Thoracic aorta (tissue), 2 donors: ENCODE measurements around the gene DENND1B. TPM values are rescaled to one million over a fixed set of nuclear protein-coding genes. Genes with fewer than 3 reads are reported as not detected.

Experiments
- ATAC-seq: fragments of 150-250 bp; one replicate; pipeline ENCODE4 v1.8.0; 2017; ENCODE audit warnings: low read depth; ENCODE audit not compliant: insufficient number of reproducible peaks, low FRiP score
- DNase-seq: peaks from one replicate; pipeline ENCODE4 v3.0.0-alpha.2; 2020; ENCODE audit warnings: low spot score
- H3K27ac ChIP-seq, 2 donors: fragments of 200-600 bp; sonication (generic); 1 replicate in 1 of 2; 2 replicates in 1 of 2; pipeline ENCODE4 v1.5.1; 2016; ENCODE audit warnings: mild to moderate bottlenecking in 2 of 2, moderate library complexity in 2 of 2
- H3K27me3 ChIP-seq: fragments of 200-600 bp; sonication (generic); replicated peaks from 2 replicates; pipeline ENCODE4 v1.6.0; 2016; ENCODE audit warnings: mild to moderate bottlenecking; ENCODE audit not compliant: insufficient read depth
- H3K36me3 ChIP-seq: fragments of 200-600 bp; sonication (generic); one replicate; pipeline ENCODE4 v1.5.1; 2016
- H3K4me1 ChIP-seq, 2 donors: fragments of 200-600 bp; sonication (generic); 1 replicate in 1 of 2; 2 replicates in 1 of 2; pipeline versions ENCODE4 v1.5.1 to v1.6.0; 2016; ENCODE audit warnings: low read depth in 2 of 2, mild to moderate bottlenecking in 1 of 2; ENCODE audit not compliant: control insufficient read depth in 1 of 2
- H3K4me3 ChIP-seq: fragments of 200-600 bp; sonication (generic); 2 replicates; pipeline ENCODE4 v1.5.1; 2016; ENCODE audit warnings: mild to moderate bottlenecking
- H3K9me3 ChIP-seq: fragments of 200-600 bp; sonication (generic); 2 replicates; pipeline ENCODE4 v1.5.1; 2016
- total RNA-seq, 2 donors: library from RNA; depleted of rRNA; stranded (reverse); fragments of >200 nt; gene quantifications; one replicate each; pipeline versions ENCODE4 v1.1.0 to v1.2.3, GENCODE V29; 2016
- TF ChIP-seq, protein P1 (sequence below): fragments of 200-600 bp; sonication (generic); IDR thresholded peaks from one replicate; pipeline ENCODE4 v1.5.1; 2019; ENCODE audit warnings: antibody characterized with exemption

Gene DENND1B
- total RNA-seq, 2 donors from 2014 or later: 9.6 to 17.2 TPM

DNA sequence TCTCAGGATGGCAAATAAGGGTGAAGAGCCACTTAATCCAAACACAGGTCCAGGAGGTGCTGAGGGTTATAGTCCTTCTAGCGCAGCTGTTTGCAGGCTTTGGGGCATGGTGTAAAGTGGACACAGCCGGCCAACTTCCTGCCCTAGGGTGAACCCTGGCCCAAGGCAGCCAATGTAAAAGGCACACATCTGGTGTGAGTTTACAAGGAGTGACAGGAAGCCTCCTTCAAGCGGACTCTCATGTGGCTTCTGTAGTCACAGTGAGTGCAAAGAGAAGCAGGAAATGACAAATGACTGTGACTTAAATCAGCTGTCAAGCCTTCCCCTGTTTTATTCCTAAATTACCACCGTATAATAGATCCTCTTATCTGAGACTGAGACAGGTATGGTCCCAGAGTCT, 294.2 kb downstream of the DENND1B start:
- Histone ChIP-seq H3K4me3 (no peak overlapping the region), H3K9me3 (no peaks in the 10 kb centered on the region), H3K27ac (no peak overlapping the region), H3K36me3 (no peaks in the 10 kb centered on the region), H3K4me1 (peaks cover 0 to 3% of the 10 kb centered on the region in 2 donors), H3K27me3 (no peaks in the 10 kb centered on the region)
- ATAC-seq (no peak), DNase-seq (no peak)
- TF ChIP-seq, protein P1, sequence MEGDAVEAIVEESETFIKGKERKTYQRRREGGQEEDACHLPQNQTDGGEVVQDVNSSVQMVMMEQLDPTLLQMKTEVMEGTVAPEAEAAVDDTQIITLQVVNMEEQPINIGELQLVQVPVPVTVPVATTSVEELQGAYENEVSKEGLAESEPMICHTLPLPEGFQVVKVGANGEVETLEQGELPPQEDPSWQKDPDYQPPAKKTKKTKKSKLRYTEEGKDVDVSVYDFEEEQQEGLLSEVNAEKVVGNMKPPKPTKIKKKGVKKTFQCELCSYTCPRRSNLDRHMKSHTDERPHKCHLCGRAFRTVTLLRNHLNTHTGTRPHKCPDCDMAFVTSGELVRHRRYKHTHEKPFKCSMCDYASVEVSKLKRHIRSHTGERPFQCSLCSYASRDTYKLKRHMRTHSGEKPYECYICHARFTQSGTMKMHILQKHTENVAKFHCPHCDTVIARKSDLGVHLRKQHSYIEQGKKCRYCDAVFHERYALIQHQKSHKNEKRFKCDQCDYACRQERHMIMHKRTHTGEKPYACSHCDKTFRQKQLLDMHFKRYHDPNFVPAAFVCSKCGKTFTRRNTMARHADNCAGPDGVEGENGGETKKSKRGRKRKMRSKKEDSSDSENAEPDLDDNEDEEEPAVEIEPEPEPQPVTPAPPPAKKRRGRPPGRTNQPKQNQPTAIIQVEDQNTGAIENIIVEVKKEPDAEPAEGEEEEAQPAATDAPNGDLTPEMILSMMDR: no peak

DNA sequence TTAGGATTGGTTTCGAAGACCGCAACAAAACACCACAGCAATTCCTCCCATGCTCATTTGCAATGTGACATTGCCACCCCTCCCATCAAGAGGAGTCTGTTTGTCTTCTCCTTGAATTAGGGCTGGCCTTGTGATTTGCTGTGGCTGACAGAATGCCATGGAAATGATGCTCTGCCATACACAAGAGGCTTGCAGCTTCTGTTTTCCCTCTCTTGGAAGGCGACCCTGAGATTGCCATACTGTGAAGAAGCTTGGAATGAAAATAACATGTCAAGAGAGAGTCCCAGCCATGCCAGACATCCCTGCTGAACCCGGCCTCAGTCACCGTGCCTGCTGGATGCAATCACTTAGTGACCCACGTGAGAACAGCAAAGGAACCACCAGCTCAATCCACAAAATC, 294.8 kb downstream of the DENND1B start:
- H3K9me3 ChIP-seq: no peaks in the 10 kb centered on the region
- H3K36me3 ChIP-seq: no peaks in the 10 kb centered on the region
- DNase-seq (no peak), ATAC-seq (no peak)
- H3K4me1 ChIP-seq: no peaks in the 10 kb centered on the region
- no peak overlapping the region for H3K27ac ChIP-seq
- TF ChIP-seq, protein P1: no peak
- H3K27me3 ChIP-seq: no peaks in the 10 kb centered on the region
- no peak overlapping the region for H3K4me3 ChIP-seq

DNA sequence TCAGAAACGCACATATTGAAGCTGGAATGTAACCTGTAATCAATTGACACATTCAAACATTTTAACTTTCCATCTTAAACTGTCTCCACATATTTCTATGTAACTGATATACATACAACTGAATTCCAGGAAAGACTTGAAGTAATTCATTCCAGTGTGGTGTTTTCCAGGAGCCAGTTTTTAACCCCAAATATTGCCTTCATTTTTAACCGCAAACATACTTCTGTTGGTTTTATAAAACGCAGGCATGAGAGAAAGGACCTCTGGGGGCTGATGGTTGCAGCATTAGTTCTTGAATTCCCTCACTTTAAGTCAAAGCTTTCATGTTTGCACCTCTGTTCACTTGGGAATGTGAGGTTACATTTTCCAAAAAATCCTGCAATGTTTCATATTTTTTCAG, 303.1 kb downstream of the DENND1B start:
- TF ChIP-seq, protein P1: no peak
- DNase-seq (no peak), ATAC-seq (no peak)
- no peak overlapping the region for H3K27ac ChIP-seq
- H3K4me1 ChIP-seq: no peaks in the 10 kb centered on the region
- H3K36me3 ChIP-seq: no peaks in the 10 kb centered on the region
- H3K9me3 ChIP-seq: no peaks in the 10 kb centered on the region
- H3K27me3 ChIP-seq: no peaks in the 10 kb centered on the region
- no peak overlapping the region for H3K4me3 ChIP-seq

DNA sequence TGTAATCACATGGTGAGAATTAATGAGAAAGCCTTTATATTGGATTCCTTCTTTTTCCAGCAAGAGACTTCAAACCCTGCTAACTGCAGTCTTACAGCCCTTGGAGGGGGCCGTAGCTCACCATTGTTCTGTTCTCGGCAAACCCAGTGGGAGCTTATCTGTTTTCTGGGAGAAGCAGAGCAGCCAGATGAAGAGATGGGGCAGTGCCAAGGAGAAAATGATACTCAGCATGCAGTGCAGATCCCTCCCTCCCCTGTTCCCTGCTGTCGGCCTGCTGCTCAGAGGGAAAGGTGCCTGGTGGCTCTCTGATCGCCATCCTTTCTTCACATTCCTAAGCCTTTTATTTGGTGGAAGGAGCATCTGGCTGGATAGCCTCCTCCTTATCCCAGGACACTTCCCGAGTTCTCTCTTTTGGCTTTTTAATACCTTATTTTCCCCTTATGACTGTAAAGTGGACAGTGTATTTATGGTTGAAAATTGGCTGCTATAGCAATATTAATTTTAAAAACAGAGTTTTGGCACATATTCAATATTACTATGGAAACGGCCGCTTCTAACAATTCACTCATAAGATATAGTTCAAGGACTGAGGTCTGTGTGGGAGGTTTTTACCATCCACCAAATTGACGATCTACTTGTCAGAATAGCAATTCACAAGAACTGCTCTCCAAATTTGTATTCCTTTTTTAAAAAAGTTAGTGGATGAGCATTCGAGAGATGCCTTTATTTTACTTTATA, 303.9 kb downstream of the DENND1B start:
- no peak for DNase-seq
- Histone ChIP-seq H3K27me3 (no peaks in the 10 kb centered on the region), H3K27ac (no peak overlapping the region), H3K9me3 (no peaks in the 10 kb centered on the region), H3K36me3 (no peaks in the 10 kb centered on the region), H3K4me3 (no peak overlapping the region), H3K4me1 (no peaks in the 10 kb centered on the region)
- TF ChIP-seq, protein P1: no peak
- no peak for ATAC-seq

DNA sequence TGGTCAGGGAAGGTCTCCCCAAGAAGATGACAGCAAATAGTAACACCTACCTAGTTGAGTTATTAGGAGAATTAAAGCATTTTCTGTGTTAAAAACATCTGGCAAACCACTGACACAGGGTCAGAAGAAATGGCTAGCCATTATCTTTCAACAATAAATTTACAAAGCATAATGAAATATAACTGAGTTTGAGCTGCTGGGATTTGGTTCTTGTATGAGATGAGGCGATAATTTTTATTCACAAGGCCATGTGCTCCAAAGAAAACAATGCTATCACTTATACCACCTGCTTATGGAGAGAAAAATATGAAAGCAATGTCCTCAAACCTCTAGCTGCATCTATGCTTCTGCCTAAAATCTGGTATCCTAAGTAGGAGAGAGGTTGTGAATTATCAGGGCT, 304.9 kb downstream of the DENND1B start:
- no peak for DNase-seq
- H3K27me3 ChIP-seq: no peaks in the 10 kb centered on the region
- no peaks in the 10 kb centered on the region for H3K9me3 ChIP-seq
- no peak overlapping the region for H3K4me3 ChIP-seq
- no peaks in the 10 kb centered on the region for H3K4me1 ChIP-seq
- ATAC-seq: no peak
- H3K36me3 ChIP-seq: no peaks in the 10 kb centered on the region
- TF ChIP-seq, protein P1: no peak
- no peak overlapping the region for H3K27ac ChIP-seq
